Measurements from ENCODE around the gene ZSWIM5.

- TF ChIP-seq CTCF (conservative IDR thresholded peaks at IDR 0.05 in 1 of 2, IDR thresholded peaks at IDR 0.05 in 1 of 2; ENCODE audit: extremely low read depth in 1 of 2, insufficient read depth in 1 of 2, low read depth in 1 of 2, low read length in 2 of 2) (no peak), EZH2 (IDR thresholded peaks at IDR 0.05; ENCODE audit: borderline replicate concordance, low read length) (no peak)
Measured at GRCh38 chr1:45059829-45060228, 146.6 kb downstream of the ZSWIM5 start.
